T1000 (cell line): ENCODE data around the gene GLO1.

ENCODE experiments used
- DNase-seq: peaks from one replicate; lab custom pipeline; 2025; ENCODE audit warnings: mixed read lengths; lab: John Stamatoyannopoulos, UW

GLO1 gene

GRCh38 chr6:38658418-38659167 lies 44.4 kb downstream of the GLO1 start:
- no peak for DNase-seq

GRCh38 chr6:38656896-38657295 lies 46.0 kb downstream of the GLO1 start:
- DNase-seq, result no peak

GRCh38 chr6:38654263-38654662 lies 48.7 kb downstream of the GLO1 start:
- DNase-seq, result no peak

- no peak for DNase-seq
Observed at GRCh38 chr6:38651121-38651784, 51.7 kb downstream of the GLO1 start.

GRCh38 chr6:38650207-38650752 lies 52.7 kb downstream of the GLO1 start:
- DNase-seq, result no peak

GRCh38 chr6:38649744-38650143 lies 53.2 kb downstream of the GLO1 start:
- DNase-seq, result no peak

- DNase-seq, result no peak
Observed at GRCh38 chr6:38648629-38649028, 54.3 kb downstream of the GLO1 start.

GRCh38 chr6:38646166-38646878 lies 56.6 kb downstream of the GLO1 start:
- DNase-seq, result no peak

GRCh38 chr6:38644951-38645350 lies 58.0 kb downstream of the GLO1 start:
- no peak for DNase-seq

- no peak for DNase-seq
Observed at GRCh38 chr6:38640216-38640909, 62.6 kb downstream of the GLO1 start.

- DNase-seq, result peak; percentile 69
Observed at GRCh38 chr6:38639498-38640215, 63.3 kb downstream of the GLO1 start, which contains the start of gene BTBD9. Gene BTBD9 (minus strand): TSS chr6:38639929.

GRCh38 chr6:38638941-38639497 lies 63.9 kb downstream of the GLO1 start:
- DNase-seq, result no peak

- no peak for DNase-seq
Observed at GRCh38 chr6:38637756-38638155, 65.2 kb downstream of the GLO1 start.

GRCh38 chr6:38636027-38636426 lies 66.9 kb downstream of the GLO1 start:
- DNase-seq, result no peak

GRCh38 chr6:38634518-38634917 lies 68.4 kb downstream of the GLO1 start:
- DNase-seq, result no peak

GRCh38 chr6:38632490-38632889 lies 70.5 kb downstream of the GLO1 start:
- no peak for DNase-seq

GRCh38 chr6:38631186-38631783 lies 71.7 kb downstream of the GLO1 start:
- DNase-seq, result no peak
